T-helper 17 cell (primary cell): ENCODE data around the gene PIGU. TPM values are rescaled to one million over a fixed set of nuclear protein-coding genes. Genes with fewer than 3 reads are reported as not detected.
"Not testable (repeated sequence)": the region's sequence is repeated elsewhere in the genome, so short reads cannot be mapped to it uniquely, and the experiment has no call there.

Experiments used
- ATAC-seq: fragments of 150-1000 bp; cut with Tn5 transposase; 2 replicates; pipeline ENCODE4 v1.10.0; 2021; ENCODE audit warnings: mild to moderate bottlenecking, moderate library complexity
- DNase-seq, 3 donors: peaks; one replicate each; pipeline versions ENCODE4 v3.0.0 to v3.0.0-alpha.2; 2020 to 2021
- H3K9me3 ChIP-seq: one replicate; pipeline ENCODE4 v1.7.0; 2013; ENCODE audit warnings: low read length, mild to moderate bottlenecking; ENCODE audit not compliant: control insufficient read depth, poor library complexity, severe bottlenecking
- H3K27ac Mint-ChIP-seq: one replicate; pipeline ENCODE4 v1.8.0; 2022; ENCODE audit warnings: mild to moderate bottlenecking, moderate library complexity, mixed read lengths
- H3K27me3 Mint-ChIP-seq: one replicate; pipeline ENCODE4 v1.8.0; 2022; ENCODE audit warnings: mixed read lengths
- H3K36me3 Mint-ChIP-seq: one replicate; pipeline ENCODE4 v1.8.0; 2022; ENCODE audit warnings: low read depth, mixed read lengths
- H3K4me1 Mint-ChIP-seq: one replicate; pipeline ENCODE4 v1.8.0; 2022; ENCODE audit warnings: mild to moderate bottlenecking, mixed read lengths
- H3K4me3 Mint-ChIP-seq: one replicate; pipeline ENCODE4 v1.8.0; 2022; ENCODE audit warnings: mild to moderate bottlenecking, moderate library complexity, mixed read lengths
- total RNA-seq, 4 donors: library from RNA in 2 of 4; stranded (reverse) in 2 of 4; gene quantifications; one replicate each; pipeline ENCODE4 v1.2.3 and lab custom pipeline; 2022 to 2026

Gene PIGU
- total RNA-seq, 2 donors from 2014 or later: 8.4 to 10.2 TPM

DNA sequence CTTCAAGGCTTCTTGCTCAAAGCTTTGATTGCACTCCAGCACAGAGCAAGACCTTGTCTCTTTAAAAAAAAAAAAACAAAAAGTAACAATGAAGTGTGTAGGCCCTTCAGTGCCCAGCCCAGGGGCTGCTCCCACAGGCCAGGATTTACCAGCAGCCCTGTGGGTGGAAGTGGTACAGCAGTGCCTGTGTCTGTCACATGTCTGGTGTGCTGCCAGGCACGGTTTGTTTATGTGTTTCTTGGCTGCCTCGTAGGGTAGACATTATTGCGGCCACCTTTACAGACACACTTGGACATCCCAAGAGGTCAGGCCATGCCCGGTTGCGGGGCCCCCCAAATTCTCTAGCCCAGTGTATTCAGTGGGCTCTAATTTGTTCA, 148.0 kb downstream of the PIGU start:
- H3K36me3 Mint-ChIP-seq: peaks cover 5% of the 10 kb centered on the region
- DNase-seq: no peak
- H3K9me3 ChIP-seq: no peaks in the 10 kb centered on the region
- H3K27ac Mint-ChIP-seq: peak overlapping the region; percentile 34
- no peak for ATAC-seq
- no peaks in the 10 kb centered on the region for H3K27me3 Mint-ChIP-seq
- H3K4me1 Mint-ChIP-seq: peaks cover 18% of the 10 kb centered on the region
- no peak overlapping the region for H3K4me3 Mint-ChIP-seq

DNA sequence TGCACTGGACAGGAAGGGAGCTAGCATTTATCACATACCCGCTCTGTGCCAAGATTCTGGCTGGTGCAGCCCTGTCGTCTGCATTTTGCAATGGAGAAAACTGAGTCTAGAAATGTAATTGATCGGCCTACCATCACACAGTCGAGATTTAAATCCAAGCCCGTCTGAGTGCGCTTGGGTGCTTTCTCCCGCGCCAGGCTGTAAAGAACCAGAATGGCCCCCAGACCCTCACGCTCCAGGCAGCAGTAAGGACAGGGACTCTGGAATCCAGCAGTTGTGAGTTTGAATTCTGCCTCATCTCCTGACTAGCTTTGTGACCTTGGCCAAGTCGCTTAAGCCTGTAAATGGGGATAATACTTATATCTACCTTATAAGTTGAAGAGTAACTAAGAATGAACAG, 149.9 kb downstream of the PIGU start:
- Mint-ChIP-seq H3K27ac (no peak overlapping the region), H3K36me3 (peaks cover 5% of the 10 kb centered on the region), H3K4me3 (no peak overlapping the region), H3K27me3 (no peaks in the 10 kb centered on the region), H3K4me1 (peaks cover 25% of the 10 kb centered on the region)
- DNase-seq: no peak
- H3K9me3 ChIP-seq: no peaks in the 10 kb centered on the region
- ATAC-seq: no peak

DNA sequence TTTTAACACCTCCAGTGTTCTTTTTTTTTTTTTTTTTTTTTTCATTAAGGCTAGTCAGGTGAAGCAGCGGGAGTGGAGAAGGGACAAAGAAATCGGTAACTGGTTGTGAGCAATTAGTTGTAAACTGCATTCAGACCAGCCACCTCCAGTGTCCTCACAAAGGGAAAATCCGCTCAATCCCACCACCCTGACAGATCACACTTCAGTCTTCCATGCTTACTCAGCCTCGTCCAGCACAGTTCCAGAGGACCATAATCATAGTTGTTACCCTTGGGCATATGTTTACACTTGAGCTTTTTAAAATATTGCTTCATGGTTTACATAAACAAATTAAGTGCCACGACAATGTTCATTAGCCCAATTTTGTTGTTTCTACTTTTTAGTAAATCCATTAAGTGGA, 150.4 kb downstream of the PIGU start:
- peaks cover 2% of the 10 kb centered on the region for H3K36me3 Mint-ChIP-seq
- ATAC-seq (no peak), DNase-seq (no peak)
- H3K4me1 Mint-ChIP-seq: peaks cover 26% of the 10 kb centered on the region
- H3K4me3 Mint-ChIP-seq: no peak overlapping the region
- no peak overlapping the region for H3K27ac Mint-ChIP-seq
- no peaks in the 10 kb centered on the region for H3K27me3 Mint-ChIP-seq
- no peaks in the 10 kb centered on the region for H3K9me3 ChIP-seq

DNA sequence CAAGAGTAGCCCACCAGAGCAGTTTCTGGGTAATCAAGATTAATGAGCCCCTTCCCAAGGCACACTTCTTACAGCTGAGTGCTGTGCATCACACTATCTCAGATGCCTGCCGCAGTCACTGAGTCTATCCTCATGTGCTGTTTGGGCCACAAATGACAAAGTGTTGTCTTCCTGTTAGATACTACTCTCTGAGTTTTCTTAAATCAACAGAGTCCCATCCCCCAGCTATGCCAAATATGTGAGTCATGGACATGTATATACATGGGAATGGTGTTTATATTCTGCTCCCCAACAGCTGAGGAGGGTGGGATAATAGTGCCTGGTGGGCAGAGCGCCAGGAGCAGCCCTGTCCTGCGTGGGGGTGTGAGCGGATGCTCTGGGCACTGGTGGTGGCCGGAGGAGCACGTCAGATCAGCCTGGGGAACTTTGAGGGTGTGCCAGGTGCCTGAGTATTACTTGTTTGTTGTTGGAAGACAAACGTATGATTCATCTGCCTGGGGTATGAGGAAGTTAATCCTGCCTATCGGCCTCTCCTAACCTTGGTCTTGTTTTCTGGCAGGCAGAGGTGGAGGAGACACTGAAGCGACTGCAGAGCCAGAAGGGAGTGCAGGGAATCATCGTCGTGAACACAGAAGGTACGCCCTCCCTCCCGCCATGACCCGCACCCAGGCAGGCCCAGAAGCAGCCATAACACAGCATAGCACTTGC, 151.0 kb downstream of the PIGU start:
- ATAC-seq: no peak
- Mint-ChIP-seq H3K4me1 (peaks cover 25% of the 10 kb centered on the region), H3K4me3 (no peak overlapping the region), H3K27ac (peak overlapping the region; percentile 37), H3K27me3 (no peaks in the 10 kb centered on the region), H3K36me3 (no peaks in the 10 kb centered on the region)
- no peak for DNase-seq
- H3K9me3 ChIP-seq: no peaks in the 10 kb centered on the region

DNA sequence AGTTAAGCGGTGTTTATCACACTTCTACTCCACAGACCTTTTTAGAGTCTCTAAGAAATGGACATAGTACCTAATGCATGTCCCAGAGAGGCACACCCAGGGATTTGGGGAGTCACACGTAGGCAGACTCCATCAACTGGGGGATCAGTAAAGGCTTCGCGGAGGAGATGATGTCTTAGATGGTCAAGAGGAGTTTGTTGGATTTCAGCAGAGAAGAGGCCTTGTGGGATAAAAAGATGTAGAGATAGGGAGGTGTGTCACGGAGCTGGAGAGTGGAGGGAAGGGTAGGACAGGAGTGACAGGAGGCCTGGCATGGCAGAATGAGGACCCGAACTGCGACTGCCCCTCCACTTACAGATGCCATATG, 151.6 kb downstream of the PIGU start:
- no peak for DNase-seq
- Mint-ChIP-seq H3K4me3 (no peak overlapping the region), H3K27me3 (no peaks in the 10 kb centered on the region), H3K36me3 (no peaks in the 10 kb centered on the region), H3K4me1 (peaks cover 22% of the 10 kb centered on the region), H3K27ac (peak overlapping the region; percentile 37)
- no peaks in the 10 kb centered on the region for H3K9me3 ChIP-seq
- no peak for ATAC-seq

DNA sequence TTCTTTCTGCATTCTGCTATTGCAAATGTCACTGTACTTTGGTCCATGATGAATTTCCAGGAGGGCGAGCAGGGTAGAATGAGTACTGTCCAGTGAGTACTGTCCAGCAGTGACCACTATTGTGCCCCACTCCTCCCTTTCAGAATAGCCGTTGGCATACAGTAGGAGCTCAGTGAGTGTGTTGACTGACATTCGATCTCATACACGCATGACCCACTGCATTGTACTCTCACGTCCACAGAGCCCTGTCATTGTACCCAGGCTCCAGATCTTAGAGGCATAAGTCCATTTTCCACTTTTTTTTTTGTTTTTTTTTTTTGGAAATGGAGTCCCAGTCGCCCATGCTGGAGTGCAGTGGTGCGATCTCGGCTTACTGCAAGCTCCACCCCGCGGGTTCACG, 152.5 kb downstream of the PIGU start:
- Mint-ChIP-seq H3K27ac (peak overlapping the region; percentile 37), H3K4me3 (no peak overlapping the region), H3K4me1 (peaks cover 25% of the 10 kb centered on the region), H3K27me3 (no peaks in the 10 kb centered on the region), H3K36me3 (no peaks in the 10 kb centered on the region)
- no peaks in the 10 kb centered on the region for H3K9me3 ChIP-seq
- DNase-seq: no peak
- ATAC-seq: no peak

DNA sequence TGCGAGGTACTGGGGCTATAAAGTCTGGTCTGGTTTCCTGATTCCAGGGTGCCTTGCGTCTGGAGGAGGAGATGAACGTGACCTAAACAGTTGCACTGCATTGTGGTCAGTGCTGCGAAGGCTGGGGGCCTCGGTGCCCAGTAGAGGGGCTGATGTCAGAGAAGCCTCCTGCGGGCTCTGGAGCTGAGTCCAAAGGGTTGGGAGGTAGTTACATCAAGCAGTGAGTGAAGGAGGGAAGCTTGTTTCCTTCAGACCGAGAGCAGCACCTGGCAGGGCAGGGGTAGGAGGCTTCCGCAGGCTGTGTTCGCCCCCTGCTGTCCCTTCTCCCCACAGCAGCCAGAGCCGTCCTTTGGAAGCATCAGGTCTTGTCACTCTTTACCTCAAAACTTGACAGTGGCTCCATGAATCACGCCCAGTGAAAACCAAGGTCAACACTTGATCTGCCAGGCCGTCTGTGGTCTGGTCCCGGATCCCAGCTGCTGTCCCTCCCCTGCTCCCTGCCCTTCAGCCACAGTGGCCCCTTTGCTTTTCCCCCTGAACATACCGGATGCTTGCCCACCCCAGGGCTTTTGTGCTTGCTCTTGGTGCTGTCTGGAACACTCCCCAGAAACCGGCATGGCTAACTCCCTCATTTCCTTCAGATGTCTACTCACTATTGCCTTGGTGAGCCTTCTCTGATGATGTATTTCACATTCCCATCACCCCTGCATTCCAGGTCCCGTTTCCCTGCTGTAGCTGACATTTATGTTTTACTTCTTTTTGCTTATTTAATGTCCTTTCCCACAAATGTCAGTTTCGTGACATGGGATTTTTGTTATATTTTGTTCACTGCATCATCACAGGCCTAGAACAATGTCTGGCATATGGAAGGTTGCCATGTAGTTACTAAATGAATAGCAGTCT, 153.7 kb downstream of the PIGU start:
- H3K4me3 Mint-ChIP-seq: peak overlapping the region; percentile 3
- no peaks in the 10 kb centered on the region for H3K36me3 Mint-ChIP-seq
- peaks cover 31% of the 10 kb centered on the region for H3K4me1 Mint-ChIP-seq
- peak overlapping the region; percentile 45 for H3K27ac Mint-ChIP-seq
- ATAC-seq (peak; percentile 74), DNase-seq (peak in 2 of 3 donors; percentile 22 to 36)
- no peaks in the 10 kb centered on the region for H3K27me3 Mint-ChIP-seq
- no peaks in the 10 kb centered on the region for H3K9me3 ChIP-seq

DNA sequence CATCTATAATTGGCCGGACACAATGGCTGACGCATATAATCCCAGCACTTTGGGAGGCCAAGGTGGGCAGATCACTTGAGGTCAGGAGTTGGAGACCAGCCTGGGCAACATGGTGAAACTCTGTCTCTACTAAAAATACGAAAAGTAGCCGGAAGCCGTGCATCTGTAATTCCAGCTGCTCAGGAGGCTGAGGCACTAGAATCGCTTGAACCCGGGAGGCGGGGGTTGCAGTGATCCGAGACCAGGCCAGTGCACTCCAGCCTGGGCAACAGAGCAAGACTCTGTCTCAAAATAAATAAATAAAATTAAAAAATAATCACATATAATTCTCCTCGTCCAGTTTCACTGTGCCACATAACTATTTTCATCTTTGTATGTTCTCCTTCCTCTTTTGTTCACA, 157.1 kb downstream of the PIGU start:
- H3K4me3 Mint-ChIP-seq, ATAC-seq, H3K36me3 Mint-ChIP-seq, H3K27ac Mint-ChIP-seq, H3K27me3 Mint-ChIP-seq, H3K9me3 ChIP-seq, DNase-seq: not testable (repeated sequence)
- H3K4me1 Mint-ChIP-seq: peaks cover 34% of the 10 kb centered on the region

DNA sequence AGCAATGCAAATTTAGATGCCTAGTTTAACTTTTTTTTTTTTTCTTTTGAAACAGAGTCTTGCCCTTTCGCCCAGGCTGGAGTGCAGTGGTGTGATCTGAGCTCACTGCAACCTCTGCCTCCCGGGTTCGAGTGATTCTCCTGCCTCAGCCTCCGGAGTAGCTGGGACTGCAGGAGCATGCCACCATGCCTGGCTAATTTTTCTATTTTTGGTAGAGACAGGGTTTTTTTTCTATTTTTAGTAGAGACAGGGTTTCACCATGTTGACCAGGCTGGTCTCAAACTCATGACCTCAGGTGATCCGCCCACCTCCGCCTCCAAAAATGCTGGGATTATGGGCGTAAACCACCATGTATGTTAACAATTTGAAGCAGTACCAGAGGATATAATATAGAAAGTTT, 158.0 kb downstream of the PIGU start:
- H3K27me3 Mint-ChIP-seq, ATAC-seq, H3K4me3 Mint-ChIP-seq, H3K36me3 Mint-ChIP-seq, H3K9me3 ChIP-seq, DNase-seq: not testable (repeated sequence)
- Mint-ChIP-seq H3K27ac (peak overlapping the region; percentile 99), H3K4me1 (peaks cover 41% of the 10 kb centered on the region)

DNA sequence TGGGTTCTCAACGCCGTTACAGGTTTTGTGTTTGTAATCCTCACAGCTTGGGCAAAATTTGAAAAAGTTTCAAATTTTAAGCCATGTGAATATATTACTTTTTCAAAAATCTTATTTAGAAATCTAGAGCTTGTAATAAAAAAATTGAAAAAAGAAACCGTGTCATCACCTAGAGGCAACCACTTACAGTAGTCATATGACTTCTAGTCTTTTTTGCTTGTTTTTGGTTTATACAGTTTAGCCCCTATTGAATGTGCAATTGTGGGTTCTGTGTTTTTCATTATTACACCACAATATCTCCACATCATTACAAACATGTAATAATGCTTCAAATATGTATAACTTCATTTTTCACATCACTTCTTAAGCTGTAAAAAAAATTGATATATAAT, 159.8 kb downstream of the PIGU start:
- H3K4me3 Mint-ChIP-seq: peak overlapping the region; percentile 99
- peaks cover 47% of the 10 kb centered on the region for H3K4me1 Mint-ChIP-seq
- ATAC-seq (no peak), DNase-seq (no peak)
- peaks cover 4% of the 10 kb centered on the region for H3K36me3 Mint-ChIP-seq
- H3K9me3 ChIP-seq: no peaks in the 10 kb centered on the region
- H3K27me3 Mint-ChIP-seq: no peaks in the 10 kb centered on the region
- H3K27ac Mint-ChIP-seq: peak overlapping the region; percentile 99

DNA sequence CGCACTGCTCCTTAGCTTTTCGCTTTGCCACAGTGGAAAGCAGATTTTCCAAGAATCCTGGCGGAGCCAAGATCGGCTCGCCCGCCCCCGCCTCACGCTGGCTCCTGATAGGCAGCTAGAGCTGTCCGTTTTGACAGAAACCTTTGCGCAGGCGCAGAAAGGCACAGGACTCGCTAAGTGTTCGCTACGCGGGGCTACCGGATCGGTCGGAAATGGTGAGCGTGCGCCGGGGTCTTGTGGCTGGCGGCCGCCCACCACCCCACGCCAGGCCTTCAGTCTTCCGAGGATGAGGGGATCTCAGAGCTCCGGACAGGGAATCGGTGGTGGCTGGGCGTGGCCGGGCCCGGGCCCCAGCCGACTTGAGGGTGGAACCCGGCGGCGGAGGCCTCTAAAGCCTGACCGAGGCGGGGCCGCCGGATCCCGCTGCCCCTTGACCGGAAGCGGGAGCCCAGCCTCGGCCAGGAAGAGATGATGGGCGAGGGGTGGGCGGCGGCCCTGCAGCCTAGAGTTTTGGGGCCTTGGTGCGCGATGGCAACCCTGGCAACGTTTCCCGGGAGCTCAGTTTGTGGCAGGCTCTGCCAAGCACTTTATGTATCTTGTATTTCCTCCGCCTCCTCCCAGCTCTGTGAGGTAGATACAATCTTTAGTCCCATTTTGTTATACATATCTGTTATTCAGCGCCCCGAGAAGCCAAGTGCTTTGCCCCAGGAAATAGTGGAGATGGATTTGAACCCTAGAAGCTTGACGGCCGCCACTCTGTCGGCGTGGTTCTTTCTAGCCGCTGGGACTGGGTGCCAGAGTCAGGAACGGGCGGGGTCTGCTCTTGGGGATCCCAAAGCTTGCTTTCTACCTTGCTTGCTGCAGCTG, 160.4 kb downstream of the PIGU start, which contains the start of gene DYNLRB1:
Gene DYNLRB1, plus strand, starts transcription at position 176 of the 867 bp plus-strand sequence. Its CDS starts 37 bp downstream, at position 213.
- Mint-ChIP-seq H3K27me3 (no peaks in the 10 kb centered on the region), H3K36me3 (peaks cover 4% of the 10 kb centered on the region), H3K27ac (peak within 1 kb of the TSS; percentile 99), H3K4me1 (peaks cover 45% of the 10 kb centered on the region), H3K4me3 (peak within 1 kb of the TSS; percentile 99)
- no peaks in the 10 kb centered on the region for H3K9me3 ChIP-seq
- DNase-seq (peak; percentile 86 to 94 (median 89)), ATAC-seq (peak; percentile 81)

DNA sequence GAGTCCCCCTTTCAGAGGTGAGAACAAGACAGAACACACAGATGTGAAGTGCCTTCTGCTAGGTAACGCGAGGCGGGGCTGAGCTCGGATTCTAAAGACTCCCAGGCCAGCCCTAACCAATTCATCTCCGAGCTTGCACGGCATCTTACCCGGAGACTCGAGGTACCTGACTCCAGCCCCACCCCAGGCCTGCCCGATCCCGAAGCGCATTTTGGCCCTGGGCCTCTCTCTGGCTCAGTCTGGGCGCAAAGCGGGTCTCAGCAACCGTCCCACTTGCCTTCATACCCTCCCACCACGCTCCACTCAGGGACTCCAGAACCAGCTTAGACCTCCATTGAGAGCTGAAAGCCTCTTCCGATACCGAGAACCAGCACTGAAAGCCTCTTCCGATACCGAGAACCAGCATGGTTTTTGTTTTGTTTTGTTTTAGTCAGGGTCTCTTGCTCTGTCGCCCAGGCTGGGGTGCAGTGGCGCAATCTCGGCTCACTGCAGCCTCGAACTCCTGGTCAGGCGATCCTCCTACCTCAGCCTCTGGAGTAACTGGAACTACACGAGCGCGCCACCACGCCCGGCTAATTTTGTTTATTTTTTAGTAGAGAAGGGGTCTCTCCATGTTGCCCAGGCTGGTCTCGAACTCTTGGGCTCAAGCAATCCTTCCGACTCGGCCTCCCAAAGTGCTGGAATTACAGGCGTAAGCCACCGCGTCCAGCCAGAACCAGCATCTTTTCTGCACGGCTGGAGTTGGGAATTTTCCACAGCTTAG, 161.2 kb downstream of the PIGU start:
- H3K27ac Mint-ChIP-seq: peak overlapping the region; percentile 99
- H3K36me3 Mint-ChIP-seq: peaks cover 4% of the 10 kb centered on the region
- DNase-seq: peak; percentile 57 to 62 (median 59)
- ATAC-seq: peak; percentile 80
- H3K4me1 Mint-ChIP-seq: peaks cover 43% of the 10 kb centered on the region
- H3K27me3 Mint-ChIP-seq: no peaks in the 10 kb centered on the region
- no peaks in the 10 kb centered on the region for H3K9me3 ChIP-seq
- H3K4me3 Mint-ChIP-seq: peak overlapping the region; percentile 99
